ENCODE measurements around the gene HIPK4.

Gene HIPK4

DNA sequence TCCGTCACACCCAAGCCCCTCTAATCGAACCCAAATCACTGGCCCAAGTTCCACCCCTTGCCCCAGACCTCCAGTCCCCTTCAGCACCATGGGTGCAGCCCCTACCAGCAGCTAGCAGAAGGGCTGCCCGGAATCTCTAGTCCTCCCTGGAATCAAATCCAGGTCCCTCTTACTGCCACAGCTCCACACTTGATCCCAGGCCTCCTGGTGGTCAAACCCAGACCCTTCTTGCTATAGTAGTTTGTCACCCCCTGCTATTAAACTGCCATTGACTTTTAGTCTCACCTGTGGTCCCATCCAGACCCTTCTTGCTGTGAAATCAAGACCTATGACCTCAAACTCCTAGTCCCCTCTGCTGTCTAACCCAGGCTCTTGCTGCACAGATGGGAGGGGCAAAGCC lies 8.7 kb downstream of the HIPK4 start:
- TF ChIP-seq, protein P1, sequence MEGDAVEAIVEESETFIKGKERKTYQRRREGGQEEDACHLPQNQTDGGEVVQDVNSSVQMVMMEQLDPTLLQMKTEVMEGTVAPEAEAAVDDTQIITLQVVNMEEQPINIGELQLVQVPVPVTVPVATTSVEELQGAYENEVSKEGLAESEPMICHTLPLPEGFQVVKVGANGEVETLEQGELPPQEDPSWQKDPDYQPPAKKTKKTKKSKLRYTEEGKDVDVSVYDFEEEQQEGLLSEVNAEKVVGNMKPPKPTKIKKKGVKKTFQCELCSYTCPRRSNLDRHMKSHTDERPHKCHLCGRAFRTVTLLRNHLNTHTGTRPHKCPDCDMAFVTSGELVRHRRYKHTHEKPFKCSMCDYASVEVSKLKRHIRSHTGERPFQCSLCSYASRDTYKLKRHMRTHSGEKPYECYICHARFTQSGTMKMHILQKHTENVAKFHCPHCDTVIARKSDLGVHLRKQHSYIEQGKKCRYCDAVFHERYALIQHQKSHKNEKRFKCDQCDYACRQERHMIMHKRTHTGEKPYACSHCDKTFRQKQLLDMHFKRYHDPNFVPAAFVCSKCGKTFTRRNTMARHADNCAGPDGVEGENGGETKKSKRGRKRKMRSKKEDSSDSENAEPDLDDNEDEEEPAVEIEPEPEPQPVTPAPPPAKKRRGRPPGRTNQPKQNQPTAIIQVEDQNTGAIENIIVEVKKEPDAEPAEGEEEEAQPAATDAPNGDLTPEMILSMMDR (IDR thresholded peaks at IDR 0.05; ENCODE audit: low read depth, low read length) = no peak
- H3K4me3 ChIP-seq (ENCODE audit: low read depth, low read length) = no peak overlapping the region
- in situ Hi-C loops (cut with HindIII; ENCODE audit: low sequenced_read_pairs) = no loop called here
- no peak for DNase-seq (ENCODE audit: low read depth, low spot score)

DNA sequence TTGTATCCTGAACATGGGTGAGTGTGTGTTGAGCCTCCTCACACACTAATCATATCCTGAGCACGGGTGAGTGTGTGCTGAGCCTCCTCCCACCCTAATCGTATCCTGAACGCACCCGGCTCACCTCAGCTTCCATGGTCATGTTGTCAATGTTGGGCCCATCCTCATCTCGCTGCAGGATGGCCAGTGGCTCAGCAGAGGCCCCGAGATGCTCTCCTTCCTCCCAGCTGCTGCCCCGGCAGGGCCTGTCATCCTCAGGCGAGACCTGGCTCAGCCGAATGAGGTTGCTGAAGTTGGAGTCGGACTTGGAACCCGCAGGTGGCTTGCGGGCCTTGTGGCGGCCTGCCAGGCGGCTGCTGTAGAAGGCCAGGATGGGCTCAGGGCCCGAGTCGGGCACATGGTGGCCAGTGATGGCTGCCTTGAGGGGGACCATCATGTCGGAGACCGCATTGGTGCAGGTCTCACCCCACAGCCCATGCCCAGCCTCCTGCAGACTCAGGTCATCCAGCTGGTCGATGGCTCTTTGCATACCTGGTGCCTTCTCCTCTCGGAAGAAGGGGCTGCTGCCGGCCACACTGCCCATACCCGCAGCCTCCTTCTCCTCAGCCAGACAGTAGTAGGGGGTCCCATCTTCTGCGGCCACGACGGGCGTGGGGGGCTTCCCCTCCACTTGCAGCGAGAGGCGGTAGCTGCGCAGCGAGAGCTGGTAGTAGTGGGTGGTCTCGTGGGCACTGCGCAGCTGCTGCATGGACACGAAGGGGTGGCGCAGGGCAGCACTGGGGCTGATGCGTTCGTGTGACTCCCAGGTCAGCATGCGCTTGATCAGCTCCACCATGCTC lies 9.6 kb downstream of the HIPK4 start:
- in situ Hi-C loops (cut with HindIII; ENCODE audit: low sequenced_read_pairs) = no loop called here
- TF ChIP-seq, protein P1 (IDR thresholded peaks at IDR 0.05; ENCODE audit: low read depth, low read length) = no peak
- no peak overlapping the region for H3K4me3 ChIP-seq (ENCODE audit: low read depth, low read length)
- no peak for DNase-seq (ENCODE audit: low read depth, low spot score)

DNA sequence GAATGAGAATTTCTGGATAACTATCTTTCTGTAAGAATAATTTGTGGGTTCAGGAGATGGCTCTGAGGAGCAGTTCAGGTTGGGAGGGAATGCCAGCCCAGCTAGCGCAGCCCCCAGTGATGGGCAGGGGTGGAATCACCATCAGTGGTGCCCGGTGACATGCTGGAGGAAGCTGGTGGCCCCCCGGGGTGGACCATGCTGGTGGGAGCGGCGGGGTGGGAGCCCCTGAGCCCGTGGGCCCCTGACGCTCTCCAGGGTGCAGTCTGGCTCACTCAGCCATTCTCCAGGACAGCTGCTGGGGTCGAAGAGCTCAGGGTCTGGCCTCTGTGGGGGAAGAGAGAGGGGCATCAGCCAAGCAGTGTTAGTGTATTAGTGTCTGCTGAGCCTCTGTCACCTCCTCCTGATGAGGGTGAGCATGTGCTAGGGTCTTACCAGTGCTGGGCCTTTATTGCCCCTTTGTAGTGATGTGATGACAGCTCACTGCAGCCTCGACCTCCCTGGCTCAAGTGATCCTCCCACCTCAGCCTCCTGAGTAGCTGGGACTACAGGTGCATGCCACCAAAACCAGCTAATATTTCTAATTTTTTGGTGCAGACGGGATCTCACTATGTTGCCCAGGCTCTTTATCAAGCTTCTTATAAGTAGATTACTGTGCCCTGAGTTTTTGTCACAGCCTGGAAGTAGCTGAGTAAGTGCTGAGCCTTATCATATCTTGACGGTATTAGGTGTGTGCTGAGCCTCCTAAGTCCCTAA lies 10.4 kb downstream of the HIPK4 start:
- TF ChIP-seq, protein P1 (IDR thresholded peaks at IDR 0.05; ENCODE audit: low read depth, low read length) = no peak
- in situ Hi-C loops (cut with HindIII; ENCODE audit: low sequenced_read_pairs) = no loop called here
- no peak for DNase-seq (ENCODE audit: low read depth, low spot score)
- no peak overlapping the region for H3K4me3 ChIP-seq (ENCODE audit: low read depth, low read length)

DNA sequence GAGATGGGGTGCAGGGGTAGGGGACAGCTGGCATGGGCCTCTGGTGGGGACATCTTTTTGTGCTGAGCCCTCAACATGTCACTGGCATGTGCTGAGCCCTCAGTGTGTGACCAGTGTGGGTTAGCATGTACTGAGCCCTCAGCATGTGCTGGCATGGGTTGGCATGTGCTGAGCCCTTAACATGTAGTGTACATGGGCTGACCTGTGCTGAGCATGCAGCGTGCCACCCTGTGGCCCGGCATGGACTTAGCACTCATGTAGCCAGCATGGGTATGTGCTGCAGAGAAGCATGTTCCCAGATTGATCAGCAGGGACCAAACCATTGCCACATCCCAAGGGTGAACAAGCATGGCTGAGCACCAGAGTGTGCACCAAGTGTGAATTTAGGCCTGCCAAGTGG lies 11.5 kb downstream of the HIPK4 start:
- no peak overlapping the region for H3K4me3 ChIP-seq (ENCODE audit: low read depth, low read length)
- TF ChIP-seq, protein P1 (IDR thresholded peaks at IDR 0.05; ENCODE audit: low read depth, low read length) = no peak
- in situ Hi-C loops (cut with HindIII; ENCODE audit: low sequenced_read_pairs) = no loop called here
- no peak for DNase-seq (ENCODE audit: low read depth, low spot score)

DNA sequence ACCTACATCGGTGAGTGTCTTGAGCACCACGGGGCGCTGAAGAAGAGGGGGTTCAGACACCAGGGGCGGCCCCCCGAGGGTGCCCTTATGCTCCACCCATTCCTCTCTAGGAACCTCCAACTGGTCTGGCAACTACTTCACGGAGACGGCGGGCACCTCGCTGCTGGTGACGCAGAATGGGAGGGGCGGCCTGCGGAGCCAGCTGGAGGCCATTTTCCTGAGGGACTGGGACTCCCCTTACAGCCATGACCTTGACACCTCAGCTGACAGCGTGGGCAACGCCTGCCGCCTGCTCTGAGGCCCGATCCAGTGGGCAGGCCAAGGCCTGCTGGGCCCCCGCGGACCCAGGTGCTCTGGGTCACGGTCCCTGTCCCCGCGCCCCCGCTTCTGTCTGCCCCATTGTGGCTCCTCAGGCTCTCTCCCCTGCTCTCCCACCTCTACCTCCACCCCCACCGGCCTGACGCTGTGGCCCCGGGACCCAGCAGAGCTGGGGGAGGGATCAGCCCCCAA lies 12.1 kb downstream of the HIPK4 start:
- TF ChIP-seq, protein P1 (IDR thresholded peaks at IDR 0.05; ENCODE audit: low read depth, low read length) = no peak
- no peak for DNase-seq (ENCODE audit: low read depth, low spot score)
- no peak overlapping the region for H3K4me3 ChIP-seq (ENCODE audit: low read depth, low read length)
- in situ Hi-C loops (cut with HindIII; ENCODE audit: low sequenced_read_pairs) = no loop called here

DNA sequence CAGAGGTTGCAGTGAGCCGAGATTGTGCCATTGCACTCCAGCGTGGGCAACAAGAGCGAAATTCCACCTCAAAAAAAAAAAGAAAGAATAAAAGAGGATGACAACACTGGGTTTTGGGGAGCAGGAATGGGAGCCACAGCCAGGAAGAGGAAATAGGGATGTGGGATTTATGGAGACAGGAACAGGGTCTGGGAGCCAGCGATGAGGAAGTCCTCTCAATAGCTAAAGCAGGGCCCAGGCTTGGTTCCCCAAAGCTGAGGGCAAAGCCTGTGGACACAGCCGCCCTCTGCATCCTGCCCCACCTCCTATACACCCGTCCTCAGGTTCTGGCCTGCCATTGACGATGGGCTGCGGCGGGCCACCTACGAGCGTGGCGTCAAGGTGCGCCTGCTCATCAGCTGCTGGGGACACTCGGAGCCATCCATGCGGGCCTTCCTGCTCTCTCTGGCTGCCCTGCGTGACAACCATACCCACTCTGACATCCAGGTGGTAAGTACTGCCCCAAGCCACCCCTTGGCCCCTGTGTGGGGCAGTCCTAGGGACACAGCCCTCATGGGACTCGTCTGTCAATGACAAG lies 13.6 kb downstream of the HIPK4 start:
- in situ Hi-C loops (cut with HindIII; ENCODE audit: low sequenced_read_pairs) = no loop called here
- no peak for DNase-seq (ENCODE audit: low read depth, low spot score)
- TF ChIP-seq, protein P1 (IDR thresholded peaks at IDR 0.05; ENCODE audit: low read depth, low read length) = no peak
- H3K4me3 ChIP-seq (ENCODE audit: low read depth, low read length) = no peak overlapping the region
